Measurements from ENCODE around the gene CCDC107.

CCDC107 gene

DNA sequence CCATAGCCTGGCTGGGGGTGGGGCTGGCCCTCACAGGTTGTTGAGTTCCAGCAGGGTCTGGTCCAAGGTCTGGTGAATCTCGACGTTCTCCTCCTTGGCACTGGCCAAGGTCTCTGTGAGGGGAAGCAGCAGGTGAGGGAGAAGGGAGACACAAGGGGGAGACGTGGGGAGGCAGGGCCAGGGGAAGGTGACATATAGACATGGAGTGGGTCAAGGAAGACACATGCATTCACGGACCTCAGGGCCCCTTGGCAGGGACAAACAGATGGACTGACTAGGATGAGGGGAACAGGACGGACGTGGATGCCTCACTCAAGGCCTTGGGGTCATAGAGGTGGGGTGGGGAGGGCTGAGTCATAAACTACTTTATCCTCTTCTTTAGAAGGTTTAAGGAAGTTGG is 24.0 kb downstream of the CCDC107 start:
- TF ChIP-seq, protein P1, sequence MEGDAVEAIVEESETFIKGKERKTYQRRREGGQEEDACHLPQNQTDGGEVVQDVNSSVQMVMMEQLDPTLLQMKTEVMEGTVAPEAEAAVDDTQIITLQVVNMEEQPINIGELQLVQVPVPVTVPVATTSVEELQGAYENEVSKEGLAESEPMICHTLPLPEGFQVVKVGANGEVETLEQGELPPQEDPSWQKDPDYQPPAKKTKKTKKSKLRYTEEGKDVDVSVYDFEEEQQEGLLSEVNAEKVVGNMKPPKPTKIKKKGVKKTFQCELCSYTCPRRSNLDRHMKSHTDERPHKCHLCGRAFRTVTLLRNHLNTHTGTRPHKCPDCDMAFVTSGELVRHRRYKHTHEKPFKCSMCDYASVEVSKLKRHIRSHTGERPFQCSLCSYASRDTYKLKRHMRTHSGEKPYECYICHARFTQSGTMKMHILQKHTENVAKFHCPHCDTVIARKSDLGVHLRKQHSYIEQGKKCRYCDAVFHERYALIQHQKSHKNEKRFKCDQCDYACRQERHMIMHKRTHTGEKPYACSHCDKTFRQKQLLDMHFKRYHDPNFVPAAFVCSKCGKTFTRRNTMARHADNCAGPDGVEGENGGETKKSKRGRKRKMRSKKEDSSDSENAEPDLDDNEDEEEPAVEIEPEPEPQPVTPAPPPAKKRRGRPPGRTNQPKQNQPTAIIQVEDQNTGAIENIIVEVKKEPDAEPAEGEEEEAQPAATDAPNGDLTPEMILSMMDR (IDR thresholded peaks at IDR 0.05; ENCODE audit: insufficient read depth, missing control alignments), result no peak
- no peak for FAIRE-seq
- DNase-seq (ENCODE audit: insufficient read length, low spot score), result no peak

DNA sequence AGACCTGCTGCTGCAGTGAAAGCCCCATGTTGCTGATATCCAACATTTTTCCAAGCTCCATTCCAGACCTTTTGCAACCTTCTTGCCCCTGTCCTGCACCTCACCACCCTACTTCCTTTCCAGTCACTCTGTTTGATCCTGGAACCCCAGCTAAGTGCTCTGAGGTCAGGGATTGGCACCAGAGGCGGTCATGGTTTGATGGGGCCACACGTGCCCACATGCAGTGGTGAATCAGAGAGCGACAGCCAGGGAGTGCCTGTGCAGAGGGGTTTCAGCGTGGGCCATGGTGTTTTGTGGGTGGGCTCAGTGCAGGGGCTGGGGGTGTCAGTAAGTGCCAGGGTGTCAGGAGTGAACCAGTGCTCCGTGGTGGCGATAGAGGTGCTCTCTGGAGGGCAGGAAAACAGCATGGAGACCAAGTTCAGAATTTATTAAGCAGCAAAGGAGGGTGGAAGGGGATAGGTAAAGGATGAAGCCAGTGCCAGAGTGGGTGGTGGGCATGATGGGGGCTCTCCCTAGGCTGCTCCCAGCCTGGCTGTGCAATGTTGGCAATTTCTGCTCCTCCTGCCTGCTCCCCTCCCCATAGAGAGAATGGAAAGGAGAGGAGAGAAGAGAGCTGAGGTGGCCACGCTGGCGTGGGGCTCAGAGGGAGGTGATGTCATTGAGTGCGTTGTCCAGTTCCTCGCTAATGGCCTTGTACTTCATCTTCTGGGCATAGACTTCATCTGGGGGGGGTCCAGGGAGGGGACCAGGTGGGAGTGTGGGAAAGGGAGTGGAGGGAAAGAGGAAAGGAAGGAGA is 24.6 kb downstream of the CCDC107 start:
- TF ChIP-seq, protein P1 (IDR thresholded peaks at IDR 0.05; ENCODE audit: insufficient read depth, missing control alignments), result no peak
- FAIRE-seq, result no peak
- no peak for DNase-seq (ENCODE audit: insufficient read length, low spot score)

DNA sequence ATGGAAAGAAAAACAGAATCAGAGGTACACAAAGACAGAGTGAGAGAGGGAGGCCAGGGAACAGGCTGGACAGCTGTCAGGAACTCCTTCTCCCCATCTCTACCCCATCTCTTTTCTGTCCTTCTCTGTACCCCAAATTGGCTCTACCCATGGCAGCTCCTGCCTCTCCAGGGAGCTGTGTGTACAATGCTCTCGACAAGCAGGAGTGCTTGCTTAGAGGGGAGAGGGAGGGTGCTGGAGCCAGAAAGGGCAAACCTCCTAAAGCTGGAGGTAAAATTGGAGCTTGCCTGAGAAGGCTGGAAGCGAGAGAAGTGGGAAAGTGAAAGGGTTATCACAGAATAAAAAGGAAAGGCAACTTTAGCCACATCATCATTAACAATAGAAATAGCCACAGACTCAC is 25.2 kb downstream of the CCDC107 start:
- TF ChIP-seq, protein P1 (IDR thresholded peaks at IDR 0.05; ENCODE audit: insufficient read depth, missing control alignments), result no peak
- FAIRE-seq, result no peak
- DNase-seq (ENCODE audit: insufficient read length, low spot score), result no peak

DNA sequence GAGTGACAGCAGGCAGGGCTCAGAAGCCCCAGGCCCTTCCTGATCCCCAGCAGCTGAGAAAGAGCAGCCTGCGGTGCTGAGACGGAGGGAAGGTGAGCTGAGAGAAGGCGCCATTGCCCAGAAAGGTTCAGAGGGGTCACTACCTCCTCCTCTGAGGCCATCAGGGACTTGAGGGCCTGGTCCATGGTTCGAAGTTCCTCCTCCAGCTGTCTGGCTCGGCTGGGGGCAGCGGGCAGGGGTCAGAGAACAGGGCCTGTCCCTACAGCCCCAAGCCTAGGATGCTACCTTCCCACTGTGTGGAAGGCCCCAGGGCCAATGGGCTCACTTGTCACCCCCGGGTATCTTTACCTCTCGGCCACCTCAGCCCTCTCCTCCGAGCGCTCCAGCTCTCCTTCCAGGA is 26.8 kb downstream of the CCDC107 start:
- DNase-seq (ENCODE audit: insufficient read length, low spot score) (no peak), FAIRE-seq (no peak)
- TF ChIP-seq, protein P1 (IDR thresholded peaks at IDR 0.05; ENCODE audit: insufficient read depth, missing control alignments), result no peak

DNA sequence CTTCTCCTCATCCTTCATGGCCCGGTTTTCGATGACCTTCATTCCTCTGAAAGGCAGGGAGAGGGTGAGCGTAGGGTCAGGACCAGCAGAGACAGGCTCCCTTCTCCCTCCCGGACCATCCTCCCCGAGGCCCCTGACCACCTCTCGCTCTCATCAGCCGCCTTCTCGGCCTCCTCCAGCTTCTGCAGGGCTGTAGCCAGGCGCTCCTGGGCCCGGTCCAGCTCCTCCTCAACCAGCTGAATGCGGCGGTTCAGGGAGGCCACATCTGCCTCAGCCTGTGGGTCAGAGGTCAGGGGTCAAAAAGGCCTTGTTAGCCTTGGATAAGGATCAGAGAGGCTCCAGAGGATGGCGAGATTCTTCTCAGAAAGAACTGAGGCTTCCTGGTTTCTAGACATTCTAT is 27.4 kb downstream of the CCDC107 start:
- no peak for DNase-seq (ENCODE audit: insufficient read length, low spot score)
- FAIRE-seq, result no peak

DNA sequence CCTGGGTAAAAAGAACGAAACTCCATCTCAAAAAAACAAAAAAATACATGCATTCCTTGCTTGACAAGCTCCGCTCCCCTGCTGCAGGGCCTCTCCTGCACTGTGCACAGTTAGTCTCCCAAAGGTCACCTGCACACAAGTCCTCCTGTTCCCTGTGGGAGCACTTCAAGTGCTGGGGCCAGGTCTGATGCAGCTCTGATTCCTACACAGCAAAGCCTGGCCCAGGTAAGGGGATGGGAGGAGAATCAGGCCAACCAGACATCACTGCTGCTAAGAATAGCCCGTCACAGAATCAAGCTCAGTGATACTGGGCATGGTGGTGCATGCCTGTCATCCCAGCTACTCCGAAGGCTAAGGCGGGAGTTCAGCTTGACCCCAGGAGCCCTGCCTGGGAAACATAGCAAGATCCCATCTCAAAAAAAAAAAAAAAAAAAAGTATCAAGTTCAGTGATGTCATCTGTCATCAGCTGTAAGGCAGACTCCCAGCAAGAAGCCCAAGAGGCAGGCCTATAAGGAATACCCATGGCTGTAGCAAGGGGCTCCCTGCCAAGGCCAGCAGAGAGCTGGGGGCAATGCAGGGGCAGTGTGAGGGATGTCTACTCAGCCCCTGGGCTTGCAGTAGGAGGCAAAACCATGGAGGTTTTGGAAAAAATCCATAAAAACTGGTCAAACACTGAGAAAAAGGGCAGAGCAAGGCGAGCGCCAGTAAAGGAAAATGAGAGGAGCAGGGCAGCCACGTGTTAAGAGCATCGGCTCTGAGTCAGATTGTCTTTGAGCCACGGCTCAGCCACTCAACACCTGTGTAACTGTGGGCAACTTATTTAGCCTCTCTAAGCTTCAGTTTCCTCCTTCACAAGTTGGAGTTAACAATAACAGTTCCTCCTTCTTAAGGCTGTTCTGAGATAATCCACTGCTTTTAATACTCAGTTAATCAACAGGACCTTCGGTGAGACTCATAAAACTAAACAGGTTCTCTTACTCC is 28.4 kb downstream of the CCDC107 start:
- DNase-seq (ENCODE audit: insufficient read length, low spot score) (no peak), FAIRE-seq (no peak)
- TF ChIP-seq, protein P1 (IDR thresholded peaks at IDR 0.05; ENCODE audit: insufficient read depth, missing control alignments), result no peak

More for the DNA sequence above, 27.4 kb downstream of the CCDC107 start:
- TF ChIP-seq, protein P1 (IDR thresholded peaks at IDR 0.05; ENCODE audit: insufficient read depth, missing control alignments), result no peak
